Measurements from ENCODE around the gene CDKL5.

Gene CDKL5

DNA sequence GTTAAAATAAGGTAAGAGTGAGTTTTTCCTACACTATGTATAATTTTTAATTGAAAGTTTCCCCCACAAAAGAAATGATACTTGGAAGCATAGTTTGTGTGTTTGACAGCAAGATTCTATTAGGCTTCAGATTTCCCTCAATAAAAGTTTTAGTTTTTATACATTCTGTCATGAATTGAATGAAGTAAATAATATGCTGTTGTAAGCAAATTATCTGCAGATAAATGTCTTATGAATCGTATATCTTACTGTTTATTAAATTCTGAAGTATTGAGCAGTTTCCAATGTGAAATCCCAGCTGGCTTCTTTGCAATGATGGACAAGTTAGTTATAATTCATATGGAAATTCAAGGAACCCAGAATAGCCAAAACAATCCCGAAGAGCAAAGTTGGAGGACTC, 213.0 kb downstream of the CDKL5 start:
- no peaks in the 10 kb centered on the region for H3K9me3 Mint-ChIP-seq
- no peak overlapping the region for H3K27ac Mint-ChIP-seq
- H3K4me1 Mint-ChIP-seq, result no peaks in the 10 kb centered on the region
- DNase-seq (ENCODE audit: low spot score in 2 of 2) (no peak), ATAC-seq (no peak)
- H3K36me3 Mint-ChIP-seq, result no peaks in the 10 kb centered on the region
- H3K4me3 Mint-ChIP-seq, result no peak overlapping the region

GRCh38 chrX:18639280-18639679, 213.9 kb downstream of the CDKL5 start:
- DNase-seq (ENCODE audit: low spot score in 2 of 2), result no peak
- Mint-ChIP-seq H3K27ac (no peak overlapping the region), H3K4me1 (no peaks in the 10 kb centered on the region)

GRCh38 chrX:18640686-18641085, 215.3 kb downstream of the CDKL5 start:
- Mint-ChIP-seq H3K4me3 (no peak overlapping the region), H3K36me3 (no peaks in the 10 kb centered on the region), H3K27ac (no peak overlapping the region), H3K4me1 (no peaks in the 10 kb centered on the region), H3K9me3 (no peaks in the 10 kb centered on the region)
- DNase-seq (ENCODE audit: low spot score in 2 of 2), result no peak
- no peak for ATAC-seq

More at GRCh38 chrX:18639280-18639679, 213.9 kb downstream of the CDKL5 start:
- H3K36me3 Mint-ChIP-seq, result no peaks in the 10 kb centered on the region
- H3K4me3 Mint-ChIP-seq, result no peak overlapping the region
- ATAC-seq, result no peak
- H3K9me3 Mint-ChIP-seq, result no peaks in the 10 kb centered on the region

GRCh38 chrX:18643243-18643642, 217.8 kb downstream of the CDKL5 start:
- DNase-seq (ENCODE audit: low spot score in 2 of 2), result no peak
- Mint-ChIP-seq H3K27ac (no peak overlapping the region), H3K4me3 (no peak overlapping the region), H3K36me3 (no peaks in the 10 kb centered on the region), H3K9me3 (no peaks in the 10 kb centered on the region), H3K4me1 (no peaks in the 10 kb centered on the region)
- no peak for ATAC-seq

GRCh38 chrX:18643853-18644252, 218.4 kb downstream of the CDKL5 start:
- H3K36me3 Mint-ChIP-seq, result no peaks in the 10 kb centered on the region
- no peaks in the 10 kb centered on the region for H3K4me1 Mint-ChIP-seq
- H3K4me3 Mint-ChIP-seq, result no peak overlapping the region
- ATAC-seq, result no peak
- DNase-seq (ENCODE audit: low spot score in 2 of 2), result no peak
- no peaks in the 10 kb centered on the region for H3K9me3 Mint-ChIP-seq
- H3K27ac Mint-ChIP-seq, result no peak overlapping the region

DNA sequence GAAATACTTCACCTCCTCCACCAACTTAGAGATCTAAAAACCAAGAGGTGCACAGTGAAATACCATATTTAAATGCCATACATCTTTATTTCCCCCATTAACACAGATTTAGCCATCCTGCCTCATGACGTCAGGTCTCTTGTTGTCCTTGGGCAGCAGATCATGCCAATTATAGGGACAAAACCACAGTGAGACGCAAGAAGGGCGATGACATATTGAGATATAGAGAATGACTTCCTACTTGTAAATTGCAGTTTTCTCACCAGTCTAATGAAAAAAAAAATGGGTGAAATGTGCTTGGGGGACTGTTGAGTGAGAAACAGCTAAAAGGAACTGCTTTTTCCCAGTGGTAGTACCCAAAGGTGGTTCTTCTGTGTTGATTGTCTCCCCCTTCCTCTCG, 222.2 kb downstream of the CDKL5 start:
- no peaks in the 10 kb centered on the region for H3K36me3 Mint-ChIP-seq
- no peak overlapping the region for H3K4me3 Mint-ChIP-seq
- H3K9me3 Mint-ChIP-seq, result no peaks in the 10 kb centered on the region
- ATAC-seq (no peak), DNase-seq (ENCODE audit: low spot score in 2 of 2) (no peak)
- no peaks in the 10 kb centered on the region for H3K4me1 Mint-ChIP-seq
- H3K27ac Mint-ChIP-seq, result no peak overlapping the region

GRCh38 chrX:18649498-18649951, 224.1 kb downstream of the CDKL5 start:
- Mint-ChIP-seq H3K36me3 (no peaks in the 10 kb centered on the region), H3K4me3 (no peak overlapping the region), H3K27ac (no peak overlapping the region), H3K9me3 (no peaks in the 10 kb centered on the region), H3K4me1 (no peaks in the 10 kb centered on the region)
- ATAC-seq (no peak), DNase-seq (ENCODE audit: low spot score in 2 of 2) (no peak)

DNA sequence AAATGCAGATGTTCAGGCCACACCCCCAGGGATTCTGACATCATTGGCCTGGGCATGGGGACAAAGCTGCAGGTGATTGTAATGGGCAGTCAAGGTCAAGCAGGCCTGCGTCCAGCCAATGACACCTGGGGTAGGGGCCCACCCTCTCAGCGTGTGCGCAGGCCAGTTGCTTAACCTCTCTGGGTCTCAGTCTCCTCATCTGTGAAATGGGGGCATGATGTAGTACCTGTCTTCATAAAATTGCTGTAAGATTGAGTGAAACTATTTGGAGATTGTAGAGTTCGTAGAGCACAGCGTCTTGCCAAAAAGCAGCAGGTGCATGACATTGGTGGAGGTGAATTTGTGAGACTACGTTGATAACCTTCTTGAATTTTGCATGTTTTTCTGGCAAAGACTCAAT, 225.3 kb downstream of the CDKL5 start:
- no peak overlapping the region for H3K27ac Mint-ChIP-seq
- DNase-seq (ENCODE audit: low spot score in 2 of 2) (no peak), ATAC-seq (no peak)
- H3K4me1 Mint-ChIP-seq, result no peaks in the 10 kb centered on the region
- H3K4me3 Mint-ChIP-seq, result no peak overlapping the region
- H3K9me3 Mint-ChIP-seq, result no peaks in the 10 kb centered on the region
- H3K36me3 Mint-ChIP-seq, result no peaks in the 10 kb centered on the region

GRCh38 chrX:18652636-18653035, 227.2 kb downstream of the CDKL5 start:
- Mint-ChIP-seq H3K36me3 (no peaks in the 10 kb centered on the region), H3K4me3 (no peak overlapping the region), H3K27ac (no peak overlapping the region), H3K4me1 (no peaks in the 10 kb centered on the region), H3K9me3 (no peaks in the 10 kb centered on the region)
- no peak for ATAC-seq
- DNase-seq (ENCODE audit: low spot score in 2 of 2), result no peak

- Mint-ChIP-seq H3K4me1 (no peaks in the 10 kb centered on the region), H3K9me3 (no peaks in the 10 kb centered on the region), H3K36me3 (no peaks in the 10 kb centered on the region), H3K27ac (no peak overlapping the region), H3K4me3 (no peak overlapping the region)
- DNase-seq (ENCODE audit: low spot score in 2 of 2), result no peak
- ATAC-seq, result no peak
Observed at GRCh38 chrX:18654875-18655836, 229.7 kb downstream of the CDKL5 start.

- ATAC-seq, result no peak
- peaks cover 3% of the 10 kb centered on the region for H3K4me1 Mint-ChIP-seq
- no peak overlapping the region for H3K27ac Mint-ChIP-seq
- no peak for DNase-seq (ENCODE audit: low spot score in 2 of 2)
- no peak overlapping the region for H3K4me3 Mint-ChIP-seq
- no peaks in the 10 kb centered on the region for H3K36me3 Mint-ChIP-seq
- peaks cover 2% of the 10 kb centered on the region for H3K9me3 Mint-ChIP-seq
Observed at GRCh38 chrX:18661273-18661672, 235.9 kb downstream of the CDKL5 start.

- no peak overlapping the region for H3K4me3 Mint-ChIP-seq
- H3K27ac Mint-ChIP-seq, result no peak overlapping the region
- H3K4me1 Mint-ChIP-seq, result peaks cover 4% of the 10 kb centered on the region
- DNase-seq (ENCODE audit: low spot score in 2 of 2) (no peak), ATAC-seq (no peak)
- H3K9me3 Mint-ChIP-seq, result peaks cover 2% of the 10 kb centered on the region
- H3K36me3 Mint-ChIP-seq, result no peaks in the 10 kb centered on the region
Observed at GRCh38 chrX:18664947-18665346, 239.5 kb downstream of the CDKL5 start.

DNA sequence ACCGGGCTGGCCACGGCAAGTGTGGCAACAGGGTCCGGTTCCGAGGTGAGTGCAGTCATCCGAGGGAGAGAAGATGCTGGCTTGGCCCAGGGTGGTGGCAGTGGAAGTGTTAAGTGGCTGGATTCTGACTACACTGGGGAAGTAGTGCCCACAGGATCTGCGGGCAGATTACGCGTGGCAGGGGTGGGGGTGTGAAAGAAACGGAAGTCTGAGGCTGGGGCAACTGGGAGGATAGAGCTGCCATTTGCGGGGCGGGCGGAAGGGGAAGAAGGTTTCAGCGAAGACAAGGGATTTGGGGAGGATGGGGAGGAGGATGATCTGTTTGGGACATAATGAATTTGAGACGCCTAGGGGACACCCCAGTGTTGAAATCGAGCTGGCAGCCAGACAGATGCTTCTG, 241.2 kb downstream of the CDKL5 start:
- H3K36me3 Mint-ChIP-seq, result no peaks in the 10 kb centered on the region
- DNase-seq (ENCODE audit: low spot score in 2 of 2), result no peak
- H3K9me3 Mint-ChIP-seq, result peaks cover 2% of the 10 kb centered on the region
- no peak overlapping the region for H3K27ac Mint-ChIP-seq
- ATAC-seq, result no peak
- H3K4me1 Mint-ChIP-seq, result peaks cover 4% of the 10 kb centered on the region
- no peak overlapping the region for H3K4me3 Mint-ChIP-seq

DNA sequence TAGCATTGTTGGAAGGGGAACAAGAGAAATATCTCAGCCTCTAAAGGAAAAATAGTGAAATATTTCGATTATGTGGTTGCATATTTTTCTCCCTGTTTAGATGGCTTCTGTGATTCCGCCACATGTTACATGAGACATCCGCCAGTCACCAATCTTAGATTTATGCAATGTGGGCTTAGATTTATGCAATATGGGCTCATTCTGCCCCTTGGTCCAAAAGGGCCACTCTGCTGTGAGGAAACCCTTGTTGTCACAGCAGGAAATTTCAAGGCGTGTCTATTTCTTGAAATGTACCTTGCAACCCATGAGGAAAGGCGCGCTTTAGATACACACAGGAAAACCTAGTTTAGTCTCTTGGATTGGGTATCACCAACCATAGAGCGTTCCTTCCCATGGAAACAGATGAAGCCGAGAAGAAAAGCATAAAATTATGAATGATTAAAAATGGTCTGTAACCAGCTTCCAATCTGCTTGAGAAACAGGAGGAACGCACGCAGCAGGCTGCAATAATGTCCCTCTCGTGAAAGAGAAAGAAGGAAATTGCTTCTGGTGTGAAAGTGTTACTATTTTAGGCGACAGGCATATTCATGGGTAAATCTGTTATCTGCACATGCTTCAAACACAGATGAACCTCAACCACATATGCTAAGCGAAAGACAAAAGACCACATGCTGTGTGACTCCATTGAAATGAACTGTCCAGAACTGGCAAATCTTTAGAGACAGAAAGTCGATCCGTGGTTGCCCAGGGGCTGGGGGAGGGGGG, 242.8 kb downstream of the CDKL5 start:
- peaks cover 4% of the 10 kb centered on the region for H3K4me1 Mint-ChIP-seq
- H3K4me3 Mint-ChIP-seq, result no peak overlapping the region
- H3K36me3 Mint-ChIP-seq, result no peaks in the 10 kb centered on the region
- no peak for ATAC-seq
- no peak overlapping the region for H3K27ac Mint-ChIP-seq
- no peak for DNase-seq (ENCODE audit: low spot score in 2 of 2)
- H3K9me3 Mint-ChIP-seq, result peaks cover 2% of the 10 kb centered on the region

DNA sequence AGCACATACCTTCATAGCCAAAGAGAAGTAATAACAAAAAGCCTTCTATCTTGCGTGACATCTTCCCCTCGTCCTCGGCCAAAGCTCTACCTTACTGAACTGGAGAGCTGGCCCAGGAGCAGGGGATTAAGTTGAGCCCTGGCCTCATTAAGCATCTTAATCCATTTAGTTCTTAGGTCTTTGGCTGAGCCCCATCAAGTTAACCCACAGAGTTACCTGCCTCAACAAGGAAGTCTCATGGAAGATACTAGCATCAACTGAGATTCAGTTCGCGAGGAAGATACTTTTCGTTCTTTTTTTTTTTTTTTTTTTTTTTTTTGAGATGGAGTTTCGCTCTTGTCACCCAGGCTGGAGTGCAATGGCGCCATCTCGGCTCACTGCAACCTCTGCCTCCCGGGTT, 246.6 kb downstream of the CDKL5 start, which contains the start of gene RS1:
Gene RS1 (minus strand): TSS at position 101 of the 400 bp plus-strand sequence. CDS start 40 bp downstream, at position 61.
- H3K4me3 Mint-ChIP-seq, result no peak within 1 kb of the TSS
- H3K9me3 Mint-ChIP-seq, result no peaks in the 10 kb centered on the region
- no peak within 1 kb of the TSS for H3K27ac Mint-ChIP-seq
- DNase-seq (ENCODE audit: low spot score in 2 of 2), result no peak
- no peaks in the 10 kb centered on the region for H3K4me1 Mint-ChIP-seq
- no peak for ATAC-seq
- peaks cover 22% of the 10 kb centered on the region for H3K36me3 Mint-ChIP-seq

DNA sequence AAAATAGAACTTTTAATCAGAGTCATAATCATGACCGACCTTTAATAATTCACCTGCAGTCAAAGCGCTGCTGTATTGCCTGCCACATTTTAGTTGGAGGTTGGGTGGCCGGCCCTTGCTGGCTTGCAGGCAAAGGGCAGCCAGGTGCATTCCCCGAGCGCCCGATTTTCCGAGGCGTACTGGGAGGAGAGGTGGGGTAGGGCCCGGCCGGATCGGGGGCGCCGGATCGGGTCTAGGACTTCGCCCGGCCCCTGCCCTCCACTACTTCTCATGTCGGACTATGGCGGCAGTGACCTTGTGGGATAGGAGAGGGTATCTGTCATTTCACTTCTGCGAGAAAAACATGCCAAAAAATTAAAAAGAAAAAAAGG, 249.0 kb downstream of the CDKL5 start:
- ATAC-seq (peak; percentile 52), DNase-seq (ENCODE audit: low spot score in 2 of 2) (peak; percentile 2 to 56)
- peak overlapping the region; percentile 61 for H3K4me3 Mint-ChIP-seq
- H3K9me3 Mint-ChIP-seq, result no peaks in the 10 kb centered on the region
- H3K36me3 Mint-ChIP-seq, result peaks cover 22% of the 10 kb centered on the region
- peaks cover 5% of the 10 kb centered on the region for H3K4me1 Mint-ChIP-seq
- peak overlapping the region; percentile 94 for H3K27ac Mint-ChIP-seq

All from stimulated activated effector memory CD8-positive, alpha-beta T cell treated with anti-CD3 and anti-CD28 coated beads, Interleukin-12 subunit alpha, Interleukin-12 subunit beta, amount 100 ng/mL, for 72 hours (primary cell).